ENCODE data around the gene RACGAP1.

DNA sequence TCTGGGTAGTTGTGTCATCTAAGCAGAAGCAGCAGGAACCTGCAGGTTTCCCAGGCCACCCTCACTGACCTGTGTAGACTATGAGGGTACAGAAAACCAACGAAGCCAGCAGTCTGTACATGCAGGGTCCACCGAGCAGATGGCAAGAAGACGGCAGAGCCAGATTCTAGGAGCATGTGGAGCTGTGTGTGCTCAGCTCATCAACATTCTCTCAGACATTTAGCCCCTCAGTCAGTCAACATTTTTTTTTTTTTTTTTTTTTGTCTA is 24.8 kb upstream of the RACGAP1 start:
- TF ChIP-seq, protein P1, sequence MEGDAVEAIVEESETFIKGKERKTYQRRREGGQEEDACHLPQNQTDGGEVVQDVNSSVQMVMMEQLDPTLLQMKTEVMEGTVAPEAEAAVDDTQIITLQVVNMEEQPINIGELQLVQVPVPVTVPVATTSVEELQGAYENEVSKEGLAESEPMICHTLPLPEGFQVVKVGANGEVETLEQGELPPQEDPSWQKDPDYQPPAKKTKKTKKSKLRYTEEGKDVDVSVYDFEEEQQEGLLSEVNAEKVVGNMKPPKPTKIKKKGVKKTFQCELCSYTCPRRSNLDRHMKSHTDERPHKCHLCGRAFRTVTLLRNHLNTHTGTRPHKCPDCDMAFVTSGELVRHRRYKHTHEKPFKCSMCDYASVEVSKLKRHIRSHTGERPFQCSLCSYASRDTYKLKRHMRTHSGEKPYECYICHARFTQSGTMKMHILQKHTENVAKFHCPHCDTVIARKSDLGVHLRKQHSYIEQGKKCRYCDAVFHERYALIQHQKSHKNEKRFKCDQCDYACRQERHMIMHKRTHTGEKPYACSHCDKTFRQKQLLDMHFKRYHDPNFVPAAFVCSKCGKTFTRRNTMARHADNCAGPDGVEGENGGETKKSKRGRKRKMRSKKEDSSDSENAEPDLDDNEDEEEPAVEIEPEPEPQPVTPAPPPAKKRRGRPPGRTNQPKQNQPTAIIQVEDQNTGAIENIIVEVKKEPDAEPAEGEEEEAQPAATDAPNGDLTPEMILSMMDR (IDR thresholded peaks at IDR 0.05; ENCODE audit: low read length), result no peak
- no peak for TF ChIP-seq EZH2 (IDR thresholded peaks at IDR 0.05; ENCODE audit: borderline replicate concordance, low read length)
